HS-5 (cell line): ENCODE data around the gene CPXM2.
"Not testable (repeated sequence)": the region's sequence is repeated elsewhere in the genome, so short reads cannot be mapped to it uniquely, and the experiment has no call there.

Source experiments
- DNase-seq: peaks from one replicate; pipeline ENCODE4 v3.0.0-alpha.2; 2012; ENCODE audit warnings: low read depth

CPXM2 gene

DNA sequence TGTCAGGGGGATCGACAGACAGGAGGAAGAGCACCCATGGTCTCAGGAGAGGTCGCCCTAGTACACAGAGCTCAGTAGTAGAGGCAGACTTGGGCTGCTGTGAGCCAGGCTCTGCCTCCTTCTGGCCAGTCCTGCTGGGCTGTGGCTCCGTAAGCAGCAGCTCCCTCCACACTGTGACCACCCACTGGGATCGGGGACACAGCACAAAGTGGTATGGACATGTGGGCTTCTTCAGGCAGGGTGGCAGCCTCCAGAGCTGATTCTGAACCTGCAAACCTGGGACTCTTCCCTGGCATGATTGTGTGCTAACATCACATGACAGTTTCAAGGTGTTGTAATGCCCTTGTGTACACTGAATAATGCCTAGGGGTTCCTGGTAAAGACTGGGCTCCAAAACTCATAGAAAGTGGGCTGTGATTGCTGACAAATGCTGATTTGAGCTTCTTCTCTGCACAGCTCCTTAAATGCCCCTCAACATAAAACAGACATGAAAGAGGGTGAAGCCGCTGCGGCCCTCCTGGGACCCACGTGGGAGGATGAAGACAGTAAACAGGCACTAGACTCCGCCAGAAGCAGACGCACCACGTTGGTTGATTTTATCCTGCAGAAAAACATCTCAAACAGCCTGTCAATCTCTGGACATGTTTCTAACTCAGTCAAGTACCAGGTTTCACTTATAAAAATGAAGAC lies 148.7 kb downstream of the CPXM2 start:
- DNase-seq: no peak

DNA sequence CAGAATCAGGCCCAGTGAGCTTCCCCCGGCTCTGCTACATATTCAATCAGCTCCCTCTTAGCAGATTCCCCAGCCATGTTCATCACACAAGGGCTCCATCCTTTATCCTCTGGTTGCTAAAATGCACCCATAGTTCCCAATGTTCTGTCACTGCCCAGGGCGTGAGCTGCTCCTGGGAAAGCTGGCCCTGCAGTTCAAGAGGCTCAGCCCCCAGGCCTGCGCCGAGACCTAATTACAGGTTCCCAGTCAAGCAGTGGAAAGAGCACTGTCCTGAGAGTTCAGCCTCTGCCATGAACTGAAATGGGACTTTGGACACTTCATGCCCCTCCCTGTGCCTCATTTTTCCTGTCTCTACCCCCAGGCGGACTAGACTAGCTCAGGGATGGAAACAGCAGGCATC lies 149.9 kb downstream of the CPXM2 start:
- no peak for DNase-seq

DNA sequence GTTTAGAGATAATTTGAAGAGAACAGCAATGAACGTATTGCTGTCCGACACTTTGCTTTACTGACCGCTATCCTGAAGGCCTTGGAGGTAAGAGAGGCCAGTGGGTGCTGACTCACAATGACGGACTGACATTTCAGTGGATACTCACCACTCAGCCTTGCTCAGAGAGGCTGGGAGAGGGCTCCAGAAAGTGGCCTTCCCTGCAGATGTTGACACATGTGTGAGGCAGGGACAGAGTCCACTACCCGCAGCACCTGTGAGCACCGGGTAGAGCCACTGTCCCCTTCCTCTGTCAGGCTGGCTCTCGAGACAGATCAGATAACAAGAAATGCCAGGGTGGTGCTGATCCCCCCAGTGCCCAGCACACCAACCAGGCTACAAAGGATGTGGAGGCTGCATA lies 150.5 kb downstream of the CPXM2 start:
- DNase-seq: no peak

- not testable (repeated sequence) for DNase-seq
Observed at GRCh38 chr10:123736917-123737316, 154.7 kb downstream of the CPXM2 start.

DNA sequence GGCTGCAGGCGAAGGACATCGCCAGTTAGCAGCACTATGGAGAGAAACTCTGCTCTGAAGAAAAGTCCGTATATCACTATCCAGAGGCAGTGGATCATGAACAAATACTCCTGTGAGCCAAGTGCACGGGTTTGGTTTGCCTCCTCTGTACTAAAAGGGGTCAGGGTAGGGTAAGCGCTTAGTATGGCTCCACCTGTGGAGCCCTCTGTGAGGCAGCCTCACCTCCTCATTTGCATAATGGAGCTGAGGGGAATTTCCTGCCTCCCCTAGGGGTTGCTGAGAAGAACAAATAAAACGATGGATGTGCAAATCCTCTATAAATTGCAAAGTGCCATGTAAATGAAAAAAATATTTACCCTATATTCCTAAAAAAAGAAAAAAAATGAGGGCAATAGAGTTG lies 162.1 kb downstream of the CPXM2 start:
- no peak for DNase-seq

- no peak for DNase-seq
Observed at GRCh38 chr10:123726836-123727235, 164.8 kb downstream of the CPXM2 start.

DNA sequence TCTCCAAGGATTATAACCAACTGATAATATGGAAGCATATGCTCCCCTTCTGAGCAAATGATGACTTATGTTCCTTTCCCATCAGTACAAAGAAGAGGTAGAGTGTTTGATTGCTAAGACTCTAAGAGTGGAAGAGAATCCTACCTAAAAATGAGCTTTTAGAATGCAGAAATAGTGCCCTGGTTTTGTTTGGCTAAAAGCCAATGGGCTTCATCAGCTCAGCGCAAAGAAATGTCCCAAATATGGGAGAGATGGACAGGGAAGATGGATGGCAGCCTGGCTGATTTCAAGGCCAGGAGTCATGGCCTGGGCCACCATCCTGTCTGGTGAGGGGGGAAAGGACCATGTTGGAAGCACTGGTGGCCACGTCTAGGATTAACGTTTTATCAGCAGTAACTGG lies 165.2 kb downstream of the CPXM2 start:
- no peak for DNase-seq

DNA sequence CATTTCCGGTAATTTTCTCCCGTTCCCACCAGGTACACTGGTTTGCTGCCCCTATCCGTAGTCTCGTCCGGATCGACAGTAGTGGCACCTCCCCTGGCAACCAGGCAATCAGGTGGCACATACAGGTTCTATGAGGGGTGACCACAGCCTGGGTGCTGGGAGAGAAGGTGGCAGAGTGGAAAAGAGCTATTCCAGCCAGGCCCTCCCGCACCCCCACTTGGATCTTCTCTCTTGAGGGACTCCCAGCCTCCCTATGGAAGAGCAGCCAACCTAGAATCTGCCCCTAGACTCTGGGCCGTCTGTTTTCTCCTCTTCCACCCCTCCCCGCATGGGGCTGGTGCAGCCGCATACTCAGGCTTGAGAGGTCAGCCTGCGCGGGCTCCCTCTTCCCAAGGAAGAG lies 166.9 kb downstream of the CPXM2 start:
- no peak for DNase-seq

DNA sequence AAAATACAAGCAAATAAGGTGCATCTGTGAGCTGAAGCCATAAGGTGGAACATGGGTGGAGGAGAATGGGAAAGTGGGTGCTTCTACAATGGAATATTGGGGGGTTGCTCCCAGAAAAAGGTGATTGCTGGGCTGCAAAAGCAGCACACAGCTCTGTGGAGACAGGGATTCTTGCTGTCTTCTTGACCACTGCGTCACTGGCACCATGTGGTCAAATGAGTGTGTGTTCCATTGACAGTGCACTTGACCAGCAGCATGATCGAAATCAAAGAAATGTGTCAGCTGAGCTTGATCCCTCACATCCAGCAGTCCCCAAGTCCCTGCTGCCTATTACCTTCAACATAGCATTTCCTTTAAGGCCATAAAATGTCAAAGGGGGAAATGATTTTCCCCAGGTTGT lies 169.3 kb downstream of the CPXM2 start:
- DNase-seq: no peak

GRCh38 chr10:123721441-123722049 lies 170.1 kb downstream of the CPXM2 start:
- no peak for DNase-seq

GRCh38 chr10:123720536-123720935 lies 171.1 kb downstream of the CPXM2 start:
- DNase-seq: no peak

DNA sequence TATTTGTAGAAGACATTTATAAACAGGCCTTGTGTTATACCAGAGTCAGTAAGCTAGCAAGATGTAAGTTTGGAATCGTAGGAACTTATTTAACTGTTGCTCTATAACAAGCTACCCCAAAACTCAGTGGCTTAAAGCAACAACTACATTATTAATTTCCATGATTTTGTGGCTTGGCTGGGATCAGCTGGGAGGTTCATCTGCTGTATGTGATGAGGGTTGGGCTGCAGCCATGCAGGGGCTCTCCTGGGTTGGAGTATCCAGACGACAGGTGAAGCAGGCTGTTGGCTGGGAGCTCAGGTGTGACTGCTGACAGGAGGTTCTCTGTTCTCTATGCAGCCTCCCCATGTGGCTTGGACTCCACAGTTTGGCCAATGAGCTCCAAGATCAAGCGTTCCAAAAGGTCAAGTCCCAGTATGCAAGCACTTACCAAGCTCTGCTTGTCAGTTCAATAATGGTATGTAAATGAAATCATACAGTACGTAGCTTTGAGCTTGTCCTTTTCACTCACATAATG lies 173.0 kb downstream of the CPXM2 start:
- no peak for DNase-seq

- no peak for DNase-seq
Observed at GRCh38 chr10:123717336-123717735, 174.3 kb downstream of the CPXM2 start.

GRCh38 chr10:123715546-123715945 lies 176.1 kb downstream of the CPXM2 start:
- DNase-seq: no peak

GRCh38 chr10:123706236-123706635 lies 185.4 kb downstream of the CPXM2 start:
- DNase-seq: no peak

GRCh38 chr10:123704812-123705211 lies 186.8 kb downstream of the CPXM2 start:
- DNase-seq: no peak

- DNase-seq: no peak
Observed at GRCh38 chr10:123704076-123704475, 187.5 kb downstream of the CPXM2 start.

DNA sequence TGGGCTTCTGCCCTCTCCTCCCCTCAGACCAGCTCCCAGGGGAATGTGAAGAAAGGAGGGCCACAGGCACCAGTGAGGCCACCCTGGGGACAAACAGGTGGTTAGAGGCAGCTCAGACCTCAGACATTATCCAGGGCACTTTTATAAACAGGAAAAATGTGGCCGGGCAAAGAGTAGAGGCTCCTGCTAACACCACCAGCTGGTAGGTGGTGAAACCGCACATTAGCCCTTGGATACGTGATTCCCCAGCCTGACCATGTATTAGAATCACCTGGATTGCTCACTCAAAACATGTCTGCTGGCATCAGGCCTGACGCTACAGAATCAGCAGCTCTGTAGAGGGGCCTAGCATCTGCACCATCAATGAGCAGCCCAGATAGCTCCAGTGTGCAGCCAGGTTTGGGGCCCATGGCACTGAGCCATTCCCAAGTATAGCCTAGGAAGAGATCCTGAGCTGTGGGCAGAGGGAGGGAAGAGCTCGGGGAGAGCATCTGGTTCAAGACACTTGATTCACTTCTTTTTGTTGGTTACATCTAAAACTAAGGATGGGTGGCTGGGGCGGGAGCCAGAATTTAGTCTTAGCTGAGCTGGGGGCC lies 188.3 kb downstream of the CPXM2 start:
- no peak for DNase-seq
